HG03571 (cell line): Measurements from ENCODE around the gene GJA5.

Experiments
- ATAC-seq: cut with Tn5 transposase; IDR thresholded peaks from one replicate; pipeline ENCODE4 v1.9.1; 2021; ENCODE audit not compliant: unreplicated experiment

The GJA5 gene

DNA sequence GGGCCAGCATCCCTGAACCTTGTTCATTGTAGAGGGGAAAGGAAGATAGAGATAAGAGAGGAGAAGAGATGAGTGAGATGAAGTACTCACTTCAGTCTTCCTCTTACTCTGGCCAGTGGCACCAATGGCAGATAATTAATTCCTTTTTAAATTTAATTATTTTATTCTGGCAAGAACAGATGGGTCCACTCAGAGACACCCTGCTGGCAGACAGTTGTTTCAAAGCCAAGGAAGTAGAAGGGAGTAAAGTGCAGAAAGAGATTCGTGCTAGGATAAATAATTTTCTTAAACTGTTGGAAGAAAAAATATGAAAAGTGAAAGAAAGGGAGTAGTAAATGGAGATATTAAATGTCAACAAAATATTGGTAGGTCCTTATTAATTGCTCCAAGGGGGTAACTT is 7.7 kb upstream of the GJA5 start:
- ATAC-seq: no peak

DNA sequence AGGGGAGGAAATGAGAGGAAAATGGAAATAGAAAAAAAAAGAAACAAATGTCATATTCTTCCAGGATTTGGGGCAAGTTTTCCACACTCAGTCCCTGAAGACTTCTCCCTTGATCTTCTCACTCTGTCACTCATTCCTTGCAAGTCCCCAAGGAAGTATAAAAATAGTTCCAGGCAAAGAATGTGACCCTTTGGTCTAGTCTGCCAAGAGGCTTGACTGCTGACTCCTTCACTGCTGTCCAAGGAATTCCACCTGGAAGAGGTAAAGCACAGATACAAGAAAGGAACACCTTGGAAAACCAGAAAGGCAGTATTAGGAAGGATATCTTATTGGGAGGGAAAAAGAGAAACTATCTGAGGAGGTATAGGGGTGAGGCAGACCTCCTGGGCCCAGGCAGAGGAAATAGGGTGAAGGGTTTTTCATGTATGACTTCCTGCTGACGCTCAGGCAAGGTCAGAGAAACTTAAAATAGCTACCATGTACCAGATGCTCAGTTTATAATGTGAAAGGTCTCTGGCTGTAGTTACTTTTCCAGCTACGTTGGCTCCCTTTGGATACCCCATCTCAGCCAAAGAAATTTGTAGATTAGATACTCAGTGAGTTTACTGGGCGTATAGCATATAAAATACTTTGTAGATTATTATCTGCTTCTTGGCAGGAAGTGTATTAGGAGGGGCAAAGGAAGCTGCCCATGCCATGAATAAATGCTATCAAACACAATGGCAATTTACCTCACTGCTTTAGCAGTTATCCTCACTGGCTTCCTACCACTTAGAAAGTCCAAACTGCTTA is 2.0 kb upstream of the GJA5 start:
- no peak for ATAC-seq

DNA sequence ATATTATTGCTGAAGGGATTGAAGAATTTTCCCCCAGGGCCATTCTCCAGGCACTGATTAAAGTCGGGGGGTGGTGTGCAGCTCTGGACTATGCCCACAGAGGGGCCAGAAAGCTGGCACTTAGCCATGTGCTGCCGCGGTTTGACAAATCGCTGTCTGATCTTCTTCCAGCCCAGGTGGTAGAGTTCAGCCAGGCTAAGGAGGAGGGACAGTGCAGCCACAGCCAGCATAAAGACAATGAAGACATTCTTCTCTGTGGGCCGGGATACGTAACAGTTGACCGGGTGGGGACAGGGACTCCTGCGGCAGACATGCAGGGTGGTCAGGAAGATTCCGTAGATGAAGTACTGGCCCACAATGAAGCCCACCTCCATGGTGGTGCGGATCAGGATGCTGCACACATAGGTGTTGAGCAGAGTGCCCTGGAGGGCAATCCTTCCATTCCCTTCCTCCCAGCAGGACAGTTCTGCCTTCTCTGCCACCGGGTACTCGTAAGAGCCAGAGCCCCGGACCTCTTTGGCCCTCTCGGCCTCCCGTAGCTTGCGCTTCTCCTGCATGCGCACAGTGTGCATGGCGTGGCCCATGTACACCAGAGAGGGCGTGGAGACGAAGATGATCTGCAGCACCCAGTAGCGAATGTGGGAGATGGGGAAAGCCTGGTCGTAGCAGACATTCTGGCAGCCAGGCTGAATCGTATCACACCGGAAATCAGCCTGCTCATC is 1.9 kb downstream of the GJA5 start:
- ATAC-seq: no peak

DNA sequence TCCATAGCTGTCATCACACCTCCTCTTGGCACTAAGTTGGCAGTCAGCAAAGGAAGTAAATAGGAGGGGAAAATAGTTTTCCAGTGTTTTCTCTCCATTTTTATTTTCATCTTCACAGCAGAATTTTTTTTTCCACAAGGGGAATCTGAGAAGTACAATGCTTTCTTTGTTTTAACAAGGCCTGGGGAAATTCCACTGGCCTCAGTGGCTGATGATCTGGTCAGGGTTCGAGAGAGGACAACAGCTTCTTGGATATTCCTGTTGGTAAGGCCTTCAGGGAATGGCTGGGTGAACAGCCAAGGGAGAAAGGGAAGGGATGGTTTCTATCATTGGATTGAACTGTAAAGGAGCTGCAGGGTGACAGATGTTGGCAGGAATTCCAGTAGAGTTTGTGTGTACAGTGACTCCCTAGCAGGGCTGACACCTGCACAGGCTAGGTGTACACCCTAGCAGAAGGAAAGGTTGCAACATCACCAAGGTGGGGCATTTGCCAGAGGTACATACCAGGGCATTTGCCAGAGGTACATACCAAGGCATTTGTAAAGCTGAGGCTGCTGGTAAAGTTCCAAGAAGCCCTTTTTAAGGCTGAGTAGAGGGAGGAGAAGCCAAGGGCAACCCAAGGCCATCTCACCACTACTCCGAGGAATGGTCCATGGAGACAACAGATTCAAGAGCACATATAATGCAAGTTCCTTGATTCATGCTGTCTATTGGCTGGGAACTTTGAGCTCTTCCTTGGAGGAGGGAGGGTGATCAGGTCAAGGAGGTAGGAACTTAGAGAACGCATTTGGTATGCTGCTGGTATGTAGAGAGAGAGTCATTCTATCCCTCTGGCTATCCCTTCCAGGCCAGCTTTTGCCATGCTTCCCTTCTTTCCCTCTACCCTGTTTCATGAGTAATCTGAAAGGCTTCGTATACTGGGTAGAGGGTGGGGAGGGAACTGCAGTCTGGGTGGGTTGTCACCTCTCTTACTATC is 3.1 kb downstream of the GJA5 start:
- ATAC-seq: no peak

DNA sequence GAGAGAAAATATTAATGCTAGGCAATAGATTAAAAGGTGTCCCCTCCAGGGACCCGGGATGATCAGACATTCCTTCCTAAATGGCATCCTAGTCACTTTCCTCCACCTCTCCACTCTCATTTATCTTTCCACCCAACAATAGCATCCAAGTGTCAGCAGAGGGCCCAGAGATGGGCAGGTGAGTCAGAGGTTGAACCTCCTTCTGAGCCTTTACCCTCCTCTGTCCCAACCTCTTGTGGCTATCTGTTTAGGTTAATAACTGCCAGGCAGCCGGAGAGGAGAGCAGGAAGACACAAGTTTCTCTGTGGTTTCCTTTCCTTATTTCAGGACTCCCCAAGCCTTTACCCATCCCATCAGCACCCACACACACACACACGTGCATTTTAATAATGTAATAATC is 4.1 kb downstream of the GJA5 start:
- ATAC-seq: no peak

DNA sequence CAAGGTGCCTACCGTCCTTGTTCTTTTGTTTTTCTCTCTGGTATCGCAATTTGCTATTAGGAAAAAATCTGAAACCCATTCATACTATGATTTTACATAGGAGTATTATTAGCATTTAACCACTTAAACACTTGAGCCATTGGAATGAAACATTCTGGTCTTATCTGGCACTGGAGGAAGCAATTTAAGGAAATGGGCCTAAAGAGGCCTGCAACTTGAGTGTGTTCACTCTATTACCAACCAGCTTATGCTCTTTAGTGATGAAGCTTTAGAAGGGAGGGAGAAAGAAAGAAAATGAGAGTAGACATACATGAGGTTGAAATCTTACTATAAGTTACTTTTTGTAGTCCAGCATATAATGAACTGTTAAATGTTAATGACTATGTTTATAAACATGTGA is 5.7 kb downstream of the GJA5 start:
- no peak for ATAC-seq

DNA sequence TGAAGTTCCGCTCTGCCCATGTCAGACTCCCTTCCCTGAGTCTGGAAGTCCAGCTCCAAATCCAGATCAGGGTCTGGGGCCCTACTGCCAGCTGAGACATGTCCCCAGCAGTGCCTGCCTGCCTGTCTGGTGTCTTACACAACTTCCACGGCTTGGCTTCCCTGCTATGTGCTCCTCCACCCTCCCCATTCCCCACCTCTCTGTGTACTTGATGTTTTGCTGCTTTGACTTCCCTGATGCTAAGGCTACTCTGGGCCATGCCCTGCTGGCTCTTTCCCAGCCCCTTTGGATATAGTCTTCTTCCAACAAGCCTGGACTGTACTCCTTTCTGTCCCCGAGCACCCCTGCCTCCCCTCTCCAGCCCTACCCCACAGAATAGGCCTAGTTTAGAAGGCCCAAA is 7.3 kb downstream of the GJA5 start:
- no peak for ATAC-seq

DNA sequence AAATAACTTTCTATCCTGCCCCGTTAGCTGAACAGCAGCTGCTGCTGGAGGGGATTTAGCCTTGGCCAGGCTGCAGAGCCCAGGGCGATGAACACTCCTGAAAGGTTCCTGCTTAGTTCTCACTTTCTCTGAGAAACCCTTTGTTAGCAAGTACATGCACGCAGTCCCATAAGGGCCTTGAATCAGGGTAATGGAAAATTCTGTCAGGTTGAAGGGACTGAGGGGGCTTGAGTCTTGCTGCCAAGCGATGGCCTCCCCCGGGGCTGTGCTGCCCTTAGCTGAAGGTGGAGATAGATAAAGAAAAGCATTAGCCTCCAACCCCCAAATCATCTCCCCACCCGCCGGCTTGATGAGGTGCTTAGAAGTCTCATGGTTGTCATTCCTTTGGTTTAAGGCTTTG is 7.9 kb downstream of the GJA5 start:
- no peak for ATAC-seq

DNA sequence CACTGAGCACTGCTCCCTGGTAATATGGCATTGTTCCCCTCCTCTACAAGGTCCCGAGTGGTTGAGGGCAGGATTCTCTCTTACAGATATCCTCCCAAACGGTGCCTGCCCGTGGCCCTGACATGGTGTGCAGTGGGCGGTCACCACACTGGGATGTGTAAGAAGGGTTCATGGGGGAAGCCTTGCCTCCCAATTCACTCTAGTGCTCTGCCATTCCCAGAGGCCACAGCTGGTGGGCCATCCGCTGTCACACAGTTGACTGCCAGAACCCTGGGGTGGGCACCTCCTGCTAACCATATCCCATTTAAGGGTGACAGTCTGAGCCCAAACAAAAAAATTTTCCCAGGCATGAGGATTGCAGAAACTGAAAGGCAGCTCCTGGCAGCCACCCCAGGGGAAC is 9.1 kb downstream of the GJA5 start:
- ATAC-seq: no peak

DNA sequence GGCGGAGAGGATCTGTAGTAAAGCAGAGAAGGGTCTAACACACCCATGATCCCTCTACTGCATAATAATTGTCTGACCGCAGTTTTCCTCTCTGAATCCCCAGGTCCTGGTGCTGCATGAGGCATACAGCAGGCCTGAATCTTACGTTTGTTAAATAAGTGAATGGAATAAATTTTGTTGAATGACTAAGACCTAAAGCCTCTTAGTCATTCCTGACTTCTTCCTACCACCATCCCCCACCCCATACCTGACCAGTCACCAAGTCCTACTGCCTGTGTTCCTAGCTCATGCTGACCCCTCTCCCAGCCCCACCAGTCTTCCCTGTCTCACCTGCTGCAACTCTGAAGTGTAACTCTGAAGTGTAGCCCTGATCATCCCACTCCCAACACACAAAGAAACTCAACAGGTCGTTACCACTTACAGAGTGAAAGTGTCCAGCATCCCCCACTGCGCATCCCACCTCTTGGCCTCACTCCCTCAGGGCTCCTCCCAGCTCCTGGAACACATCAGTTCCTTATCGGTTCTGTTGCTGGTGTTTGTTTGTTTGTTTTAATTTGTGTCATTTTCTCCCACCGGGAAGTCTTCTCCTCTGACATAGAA is 9.7 kb downstream of the GJA5 start:
- no peak for ATAC-seq

DNA sequence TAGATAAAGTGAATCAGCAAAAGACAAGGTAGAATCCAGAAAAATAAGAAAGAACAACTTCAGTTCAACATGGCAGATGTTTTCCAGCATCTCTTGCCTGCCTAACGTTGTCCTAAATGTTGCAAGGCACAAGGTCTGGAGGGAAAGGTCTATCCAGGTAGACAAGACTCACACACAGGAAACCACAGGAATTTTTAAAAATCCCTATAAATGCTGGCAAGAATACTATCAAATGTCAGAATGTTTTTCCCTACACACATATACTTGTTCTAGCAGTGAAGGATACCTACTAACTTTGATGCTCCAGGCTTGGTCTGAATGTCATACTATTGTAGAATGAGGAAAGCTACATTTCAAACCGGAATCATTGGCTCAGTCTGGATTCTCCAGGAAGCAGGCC is 10.6 kb downstream of the GJA5 start:
- ATAC-seq: no peak

DNA sequence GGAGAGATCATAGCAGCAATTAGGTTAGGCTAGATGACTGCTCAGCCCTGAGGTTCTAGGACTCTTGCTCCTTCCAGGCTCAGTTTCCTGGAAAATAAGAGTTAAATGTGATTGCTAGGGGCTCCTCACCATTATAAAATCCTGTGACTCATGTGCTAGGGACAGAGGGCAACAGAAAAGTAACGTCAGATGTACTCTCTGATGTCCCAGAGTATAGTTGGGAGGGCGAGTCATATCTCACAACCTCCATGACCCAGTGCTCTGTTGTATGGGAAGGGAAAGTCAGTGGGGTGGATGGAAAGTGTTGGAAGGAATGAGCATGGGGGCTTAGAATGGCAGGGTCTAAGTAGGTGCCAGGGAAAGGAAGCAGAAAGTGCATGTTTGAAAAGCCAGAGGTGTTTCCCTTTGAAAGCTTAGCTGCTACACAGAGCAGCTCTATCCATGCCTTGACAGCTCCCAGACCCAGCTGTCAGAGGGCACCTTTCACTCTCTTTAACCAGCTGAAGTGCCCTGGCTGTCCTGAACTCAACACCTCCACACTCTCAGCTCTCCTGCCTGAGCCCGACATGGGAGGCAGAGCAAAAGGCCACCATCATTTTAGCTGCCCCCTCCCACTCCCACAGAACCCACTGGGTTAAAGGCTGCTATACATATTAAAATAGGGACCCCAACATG is 11.6 kb downstream of the GJA5 start:
- ATAC-seq: no peak

DNA sequence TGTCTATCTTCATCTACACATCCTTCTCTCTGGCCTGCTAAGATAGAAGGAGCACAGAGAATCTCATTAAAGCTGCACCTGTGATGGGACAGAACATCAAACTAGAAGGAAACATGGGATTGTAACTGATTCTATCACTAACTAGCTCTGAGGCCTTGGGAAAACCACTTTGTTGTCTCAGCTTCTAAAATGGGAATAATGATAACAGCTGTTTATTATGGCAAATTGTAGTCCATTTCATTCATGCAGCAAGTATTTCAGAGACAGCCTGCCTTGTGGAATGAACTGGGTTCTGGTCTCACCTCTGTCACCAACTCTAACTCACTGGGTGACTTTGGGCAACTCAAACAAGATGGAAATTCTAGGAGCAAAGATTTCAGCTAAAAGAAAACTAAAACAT is 12.4 kb downstream of the GJA5 start:
- no peak for ATAC-seq

DNA sequence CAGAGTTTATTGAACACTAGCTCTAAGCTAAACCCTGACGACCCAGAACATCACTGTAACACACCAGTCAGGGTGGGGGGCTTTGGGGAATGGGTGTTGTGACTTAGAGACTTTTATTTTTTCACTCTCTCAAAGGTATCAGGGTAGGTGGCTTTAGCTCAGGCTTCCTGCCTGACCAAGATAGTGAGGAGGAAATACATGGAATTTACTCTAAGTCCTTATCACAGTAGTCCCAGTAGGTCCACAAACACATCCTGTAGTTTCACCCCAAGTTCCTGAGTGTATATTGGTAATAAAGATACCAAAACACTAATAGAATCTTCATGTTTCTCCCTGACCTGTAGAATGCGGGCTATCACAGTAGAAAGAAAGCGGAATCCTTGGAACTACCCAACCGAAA is 15.1 kb downstream of the GJA5 start:
- ATAC-seq: no peak

DNA sequence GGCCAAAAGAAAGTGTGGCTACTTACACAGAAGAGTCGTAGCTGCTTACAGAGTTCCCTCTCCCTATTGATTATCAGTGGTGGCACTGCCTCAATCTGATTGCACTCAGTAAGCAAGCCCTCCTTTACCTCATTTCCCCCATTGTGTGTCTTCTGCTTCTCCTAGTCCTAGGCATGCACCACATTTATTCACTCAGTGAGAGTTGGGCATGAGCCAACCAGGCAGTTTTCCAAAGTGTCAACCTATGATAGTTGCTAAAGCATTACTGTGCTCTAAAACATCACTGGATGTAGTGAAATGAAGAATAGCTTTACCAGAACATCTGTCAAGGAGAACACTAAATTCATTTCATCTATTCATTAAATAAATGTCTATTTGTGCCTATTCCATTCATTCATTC is 19.3 kb downstream of the GJA5 start:
- ATAC-seq: no peak

DNA sequence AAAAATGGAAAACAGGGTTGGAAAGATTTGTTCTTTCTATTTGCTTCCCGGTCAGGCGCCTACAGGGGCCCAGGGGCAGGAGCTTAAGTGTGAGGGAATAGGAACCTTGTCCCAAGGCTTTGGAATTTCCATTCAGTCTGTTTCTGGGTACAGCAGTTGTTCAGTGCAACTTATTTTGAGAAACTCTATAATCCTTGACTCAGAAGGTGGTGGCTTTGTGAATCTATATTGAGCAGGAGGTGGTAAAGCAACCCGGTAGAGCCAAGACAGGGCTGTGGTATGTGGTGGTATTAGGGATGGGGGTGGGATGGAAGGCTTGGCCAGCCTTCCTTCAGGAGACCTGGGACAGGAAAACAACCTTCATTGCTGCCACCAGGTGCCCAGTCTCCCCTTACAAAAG is 20.0 kb downstream of the GJA5 start:
- no peak for ATAC-seq

DNA sequence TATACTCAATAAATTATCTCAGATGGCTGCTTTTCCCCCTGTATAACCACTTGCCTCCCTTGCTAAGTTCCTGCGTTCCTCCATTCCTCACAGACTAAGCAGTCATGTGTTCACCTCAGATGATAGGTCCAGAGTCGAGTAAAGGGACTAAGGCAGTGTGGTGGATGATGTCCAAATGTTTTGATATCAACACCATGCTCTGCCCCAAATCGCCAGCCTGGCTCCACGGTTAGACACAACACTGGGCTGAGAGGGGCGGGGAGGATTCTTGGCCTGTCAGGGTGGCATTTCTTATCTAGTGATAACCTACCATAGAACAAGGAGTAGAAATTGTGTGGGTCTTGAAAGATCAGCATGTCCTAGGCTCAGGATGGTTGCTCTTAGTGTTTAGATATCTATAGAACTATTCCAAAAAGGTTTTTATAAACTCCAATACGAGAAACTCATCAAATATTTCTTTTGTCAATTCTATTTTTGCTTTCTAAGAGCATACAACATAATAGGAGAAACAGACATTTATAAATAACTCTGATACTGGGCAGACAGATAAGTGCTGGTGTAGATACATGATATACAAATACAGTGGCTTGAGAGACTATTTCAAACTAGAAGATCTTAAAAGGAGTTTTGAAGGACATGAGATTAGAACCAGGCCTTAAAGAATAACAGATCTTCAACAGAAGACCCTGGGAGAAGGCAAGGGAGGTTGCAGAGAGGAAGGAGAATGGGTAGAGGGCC is 21.5 kb downstream of the GJA5 start:
- no peak for ATAC-seq

DNA sequence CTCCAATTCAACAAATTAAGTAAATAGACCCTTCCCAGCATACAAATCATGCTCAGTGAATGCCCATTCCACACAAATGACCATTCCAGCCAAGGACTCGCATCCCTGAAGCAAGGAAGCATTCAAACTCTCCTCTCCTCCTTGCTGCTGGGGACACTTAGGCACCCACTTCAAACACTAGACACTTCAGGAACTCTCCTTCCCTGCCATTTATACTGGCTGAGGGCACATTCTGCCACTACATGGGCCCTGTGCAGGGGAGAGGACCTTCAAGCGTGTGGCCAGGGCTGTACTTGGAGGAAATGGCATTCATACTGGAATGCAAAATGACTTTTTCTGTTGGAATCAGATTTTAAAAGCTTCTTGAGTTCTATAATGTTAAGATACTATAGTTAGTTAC is 22.3 kb downstream of the GJA5 start:
- no peak for ATAC-seq

DNA sequence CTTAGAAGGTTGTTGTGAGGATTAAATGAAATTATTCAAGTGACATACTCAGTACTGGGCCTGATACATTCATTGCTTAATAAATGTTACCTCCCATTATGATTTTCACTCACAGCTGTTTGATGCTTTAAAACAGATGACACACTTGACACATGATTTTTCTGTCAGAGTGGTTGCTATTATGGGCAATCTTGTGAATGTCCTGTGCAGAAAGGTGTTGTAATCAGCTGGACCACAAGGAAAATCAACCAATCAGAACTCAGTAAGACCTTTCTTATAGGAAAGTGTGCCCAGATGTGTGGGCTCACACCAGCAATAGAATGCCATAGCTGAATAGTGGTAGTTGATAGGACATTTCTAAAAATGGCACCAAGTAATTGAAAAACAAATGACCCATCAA is 23.5 kb downstream of the GJA5 start:
- no peak for ATAC-seq

DNA sequence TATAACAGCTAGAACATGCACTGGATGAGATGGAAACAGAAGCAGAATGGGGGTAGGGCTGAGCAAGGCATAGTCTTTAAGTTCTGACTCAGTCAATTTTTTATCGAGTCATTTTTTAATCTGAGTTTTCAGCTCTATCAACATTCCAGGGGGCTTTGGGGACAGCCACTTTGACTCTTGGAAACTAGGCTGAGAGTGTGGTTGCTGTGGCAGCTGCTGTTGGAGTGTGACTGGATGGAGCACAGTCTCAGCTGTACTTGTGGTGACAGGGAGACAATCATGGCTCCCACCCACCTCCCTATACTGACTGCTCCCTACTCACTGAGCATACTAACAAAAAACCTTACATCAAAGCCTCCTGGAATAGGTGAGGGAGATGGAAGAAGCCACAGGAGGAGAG is 25.0 kb downstream of the GJA5 start:
- ATAC-seq: no peak
